Uterus (tissue), 2 donors: ENCODE measurements around the gene SNX3.

ENCODE experiments used
- POLR2A ChIP-seq, 2 donors: fragments of 450-650 bp; IDR thresholded peaks; one replicate each; pipeline ENCODE4 v1.6.1; 2016; ENCODE audit warnings: antibody characterized with exemption in 2 of 2, mild to moderate bottlenecking in 1 of 2, moderate library complexity in 1 of 2
- TF ChIP-seq, protein P1 (sequence below), 4 experiments: fragments of 200-600 bp in 2 of 4; fragments of 450-650 bp in 2 of 4; sonication (generic) in 2 of 4; IDR thresholded peaks; one replicate each; pipeline ENCODE4 v1.5.1; 2016 to 2019; ENCODE audit warnings: antibody characterized with exemption in 4 of 4, mild to moderate bottlenecking in 2 of 4, moderate library complexity in 1 of 4

GRCh38 chr6:108187519-108187918, 73.3 kb downstream of the SNX3 start:
- no peak for TF ChIP-seq POLR2A (IDR thresholded peaks at IDR 0.05)
- TF ChIP-seq, protein P1, sequence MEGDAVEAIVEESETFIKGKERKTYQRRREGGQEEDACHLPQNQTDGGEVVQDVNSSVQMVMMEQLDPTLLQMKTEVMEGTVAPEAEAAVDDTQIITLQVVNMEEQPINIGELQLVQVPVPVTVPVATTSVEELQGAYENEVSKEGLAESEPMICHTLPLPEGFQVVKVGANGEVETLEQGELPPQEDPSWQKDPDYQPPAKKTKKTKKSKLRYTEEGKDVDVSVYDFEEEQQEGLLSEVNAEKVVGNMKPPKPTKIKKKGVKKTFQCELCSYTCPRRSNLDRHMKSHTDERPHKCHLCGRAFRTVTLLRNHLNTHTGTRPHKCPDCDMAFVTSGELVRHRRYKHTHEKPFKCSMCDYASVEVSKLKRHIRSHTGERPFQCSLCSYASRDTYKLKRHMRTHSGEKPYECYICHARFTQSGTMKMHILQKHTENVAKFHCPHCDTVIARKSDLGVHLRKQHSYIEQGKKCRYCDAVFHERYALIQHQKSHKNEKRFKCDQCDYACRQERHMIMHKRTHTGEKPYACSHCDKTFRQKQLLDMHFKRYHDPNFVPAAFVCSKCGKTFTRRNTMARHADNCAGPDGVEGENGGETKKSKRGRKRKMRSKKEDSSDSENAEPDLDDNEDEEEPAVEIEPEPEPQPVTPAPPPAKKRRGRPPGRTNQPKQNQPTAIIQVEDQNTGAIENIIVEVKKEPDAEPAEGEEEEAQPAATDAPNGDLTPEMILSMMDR (IDR thresholded peaks at IDR 0.05), result no peak
